Measurements from ENCODE around the gene TIMP2.

DNA sequence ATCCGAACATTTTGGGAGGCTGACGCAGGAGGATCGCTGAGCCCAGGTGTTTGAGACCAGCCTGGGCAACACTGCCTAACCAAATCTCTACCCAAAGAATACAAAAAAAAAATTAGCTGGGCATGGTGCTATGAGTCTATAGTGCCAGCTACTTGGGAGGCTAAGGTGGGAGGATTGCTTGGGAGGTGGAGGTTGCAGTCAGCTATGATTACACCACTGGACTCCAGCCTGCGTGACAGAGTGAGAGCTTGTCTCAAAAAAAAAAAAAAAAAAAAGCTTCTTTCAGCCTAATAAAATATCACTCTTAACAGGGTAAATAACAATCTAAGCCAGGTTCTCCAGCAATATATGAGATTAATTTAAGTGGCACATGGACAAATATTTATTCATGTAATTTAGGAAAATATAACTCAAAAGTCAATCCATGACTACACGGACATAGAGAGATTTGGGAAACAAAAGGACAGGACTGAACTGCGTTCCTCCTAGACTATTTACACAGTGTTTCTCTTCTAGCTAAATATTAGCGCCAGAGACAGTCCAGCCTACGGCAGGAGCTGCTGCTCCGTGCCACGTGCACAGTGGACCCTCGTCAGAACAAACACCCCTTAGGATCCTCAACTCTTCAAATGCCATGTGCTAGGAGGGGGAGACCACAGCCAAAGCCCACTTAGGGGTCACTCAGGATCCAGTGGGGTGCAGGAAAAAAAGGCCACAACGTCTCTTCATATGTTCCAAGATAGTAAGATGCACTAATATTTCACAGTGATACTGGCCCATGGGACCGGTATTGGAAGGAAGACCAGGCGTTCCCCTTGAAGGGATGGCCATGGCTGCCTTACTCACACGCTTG is 93.3 kb downstream of the TIMP2 start:
- TF ChIP-seq, protein P1, sequence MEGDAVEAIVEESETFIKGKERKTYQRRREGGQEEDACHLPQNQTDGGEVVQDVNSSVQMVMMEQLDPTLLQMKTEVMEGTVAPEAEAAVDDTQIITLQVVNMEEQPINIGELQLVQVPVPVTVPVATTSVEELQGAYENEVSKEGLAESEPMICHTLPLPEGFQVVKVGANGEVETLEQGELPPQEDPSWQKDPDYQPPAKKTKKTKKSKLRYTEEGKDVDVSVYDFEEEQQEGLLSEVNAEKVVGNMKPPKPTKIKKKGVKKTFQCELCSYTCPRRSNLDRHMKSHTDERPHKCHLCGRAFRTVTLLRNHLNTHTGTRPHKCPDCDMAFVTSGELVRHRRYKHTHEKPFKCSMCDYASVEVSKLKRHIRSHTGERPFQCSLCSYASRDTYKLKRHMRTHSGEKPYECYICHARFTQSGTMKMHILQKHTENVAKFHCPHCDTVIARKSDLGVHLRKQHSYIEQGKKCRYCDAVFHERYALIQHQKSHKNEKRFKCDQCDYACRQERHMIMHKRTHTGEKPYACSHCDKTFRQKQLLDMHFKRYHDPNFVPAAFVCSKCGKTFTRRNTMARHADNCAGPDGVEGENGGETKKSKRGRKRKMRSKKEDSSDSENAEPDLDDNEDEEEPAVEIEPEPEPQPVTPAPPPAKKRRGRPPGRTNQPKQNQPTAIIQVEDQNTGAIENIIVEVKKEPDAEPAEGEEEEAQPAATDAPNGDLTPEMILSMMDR (IDR thresholded peaks at IDR 0.05), result no peak
- no peak for TF ChIP-seq POLR2A (IDR thresholded peaks at IDR 0.05)

Measured in heart left ventricle (tissue), 13 donors.